Lower lobe of right lung (tissue), 2 donors: Measurements from ENCODE around the gene MEIOB. TPM values are rescaled to one million over a fixed set of nuclear protein-coding genes. Genes with fewer than 3 reads are reported as not detected.
"Not testable (repeated sequence)": the region's sequence is repeated elsewhere in the genome, so short reads cannot be mapped to it uniquely, and the experiment has no call there.

Experiments used
- ATAC-seq, 2 donors: fragments of 200-7000 bp; cut with Tn5 transposase; one replicate each; pipeline ENCODE4 v1.9.1; 2020 to 2022; ENCODE audit warnings: mild to moderate bottlenecking in 2 of 2, moderate library complexity in 2 of 2
- DNase-seq: peaks from one replicate; pipeline ENCODE4 v3.0.0-alpha.2; 2020
- H3K27ac ChIP-seq: fragments of 200-600 bp; one replicate; pipeline ENCODE4 v1.8.0; 2022
- H3K27me3 ChIP-seq: fragments of 200-600 bp; one replicate; pipeline ENCODE4 v1.8.0; 2022; ENCODE audit warnings: low read depth
- H3K36me3 ChIP-seq: fragments of 200-600 bp; one replicate; pipeline ENCODE4 v1.8.0; 2022; ENCODE audit warnings: mild to moderate bottlenecking
- H3K4me1 ChIP-seq: fragments of 200-600 bp; one replicate; pipeline ENCODE4 v1.8.0; 2022
- H3K4me3 ChIP-seq: fragments of 200-600 bp; one replicate; pipeline ENCODE4 v1.8.0; 2022; ENCODE audit warnings: mild to moderate bottlenecking
- H3K9me3 ChIP-seq: fragments of 200-600 bp; one replicate; pipeline ENCODE4 v1.8.0; 2022
- intact Hi-C: fragments of 100-400 bp; cut with DNase I; formaldehyde crosslinking; loops from one replicate; pipeline ENCODE4 v1.11.0; 2022
- total RNA-seq: library from RNA; stranded (reverse); fragmentation: NEBNext Ultra II Directional; extraction: Animal tissue kit (Norgen Biotek cat#: 25700); gene quantifications from one replicate; pipeline ENCODE4 v1.2.1, GENCODE V29; 2021
- TF ChIP-seq, protein P1 (sequence below): fragments of 200-600 bp; IDR thresholded peaks from one replicate; pipeline ENCODE4 v1.8.0; 2022; ENCODE audit warnings: antibody characterized with exemption, mild to moderate bottlenecking
- donor health status: DM: no; HTN: yes; CAD: no; lungs with severe emphysema.

Gene MEIOB
- total RNA-seq, 1 donor from 2014 or later, result not detected

DNA sequence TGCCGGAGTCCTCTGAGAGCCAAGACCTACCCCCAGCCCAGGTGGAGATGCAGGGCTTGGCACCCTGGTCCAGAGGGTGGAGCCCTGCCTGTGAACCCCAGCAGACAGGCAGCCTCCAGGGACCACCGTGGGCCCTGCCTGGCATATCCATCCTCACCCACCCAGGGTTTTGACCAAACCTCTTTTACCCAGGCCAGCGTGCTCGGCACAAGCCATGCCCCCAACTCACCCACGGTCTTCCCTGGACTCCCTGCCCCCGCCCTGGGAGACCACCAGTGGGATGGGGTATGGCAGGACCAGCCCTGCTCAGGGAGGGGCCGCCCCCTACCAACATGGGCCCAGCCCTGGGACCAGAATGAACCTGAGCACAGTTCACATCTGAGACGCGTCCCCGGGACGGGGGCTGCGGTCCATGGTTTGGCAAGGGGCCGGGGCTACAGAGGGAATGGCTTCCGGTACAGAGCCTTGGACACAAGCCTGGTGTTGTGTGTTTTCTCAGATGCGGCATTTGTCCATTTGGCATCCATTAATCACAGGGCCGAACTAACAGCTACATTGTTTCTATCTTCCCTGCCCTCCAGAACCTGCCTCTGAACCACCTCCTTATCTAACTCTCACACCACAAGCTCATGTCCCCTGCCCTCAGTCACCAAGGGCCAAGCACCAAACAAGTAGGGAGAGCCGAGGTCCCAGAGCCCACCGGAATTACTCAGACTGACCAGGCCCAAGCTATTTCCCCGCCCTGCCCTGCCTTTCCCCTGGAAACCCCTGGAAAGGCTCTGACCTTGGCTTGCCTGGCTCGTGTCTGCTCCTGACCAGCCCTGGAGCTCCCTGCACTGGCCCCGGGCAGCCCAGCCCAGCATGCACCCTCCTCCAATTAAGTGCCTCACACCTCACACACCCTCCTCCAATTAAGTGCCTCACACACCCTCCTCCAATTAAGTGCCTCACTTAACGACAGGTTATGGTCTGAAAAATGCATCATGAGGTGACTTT lies 32.2 kb upstream of the MEIOB start:
- Histone ChIP-seq H3K36me3 (no peaks in the 10 kb centered on the region), H3K4me1 (no peaks in the 10 kb centered on the region), H3K9me3 (no peaks in the 10 kb centered on the region), H3K4me3 (peak overlapping the region; percentile 3), H3K27me3 (peaks cover 20% of the 10 kb centered on the region), H3K27ac (no peak overlapping the region)
- TF ChIP-seq, protein P1, sequence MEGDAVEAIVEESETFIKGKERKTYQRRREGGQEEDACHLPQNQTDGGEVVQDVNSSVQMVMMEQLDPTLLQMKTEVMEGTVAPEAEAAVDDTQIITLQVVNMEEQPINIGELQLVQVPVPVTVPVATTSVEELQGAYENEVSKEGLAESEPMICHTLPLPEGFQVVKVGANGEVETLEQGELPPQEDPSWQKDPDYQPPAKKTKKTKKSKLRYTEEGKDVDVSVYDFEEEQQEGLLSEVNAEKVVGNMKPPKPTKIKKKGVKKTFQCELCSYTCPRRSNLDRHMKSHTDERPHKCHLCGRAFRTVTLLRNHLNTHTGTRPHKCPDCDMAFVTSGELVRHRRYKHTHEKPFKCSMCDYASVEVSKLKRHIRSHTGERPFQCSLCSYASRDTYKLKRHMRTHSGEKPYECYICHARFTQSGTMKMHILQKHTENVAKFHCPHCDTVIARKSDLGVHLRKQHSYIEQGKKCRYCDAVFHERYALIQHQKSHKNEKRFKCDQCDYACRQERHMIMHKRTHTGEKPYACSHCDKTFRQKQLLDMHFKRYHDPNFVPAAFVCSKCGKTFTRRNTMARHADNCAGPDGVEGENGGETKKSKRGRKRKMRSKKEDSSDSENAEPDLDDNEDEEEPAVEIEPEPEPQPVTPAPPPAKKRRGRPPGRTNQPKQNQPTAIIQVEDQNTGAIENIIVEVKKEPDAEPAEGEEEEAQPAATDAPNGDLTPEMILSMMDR, result no peak
- ATAC-seq (peak; percentile 75 to 88), DNase-seq (peak; percentile 76)
- intact Hi-C loops, result no loop called here

DNA sequence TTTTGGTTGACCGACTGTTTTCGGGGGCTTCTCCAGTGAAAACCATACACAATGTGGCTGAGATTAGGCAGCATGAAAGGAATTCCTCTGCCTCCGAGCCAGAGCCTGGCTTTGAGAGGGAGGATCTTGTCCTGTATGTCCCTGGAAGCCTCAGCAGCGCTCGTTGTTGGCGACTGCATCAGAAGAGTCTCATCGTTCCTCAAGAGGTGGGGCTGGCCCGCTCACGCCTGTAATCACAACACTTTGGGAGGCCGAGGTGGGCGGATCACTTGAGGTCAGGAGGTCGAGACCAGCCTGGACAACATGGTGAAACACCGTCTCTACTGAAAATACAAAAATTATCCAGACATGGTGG lies 31.2 kb upstream of the MEIOB start:
- DNase-seq (no peak), ATAC-seq (no peak)
- Histone ChIP-seq H3K36me3 (no peaks in the 10 kb centered on the region), H3K4me1 (no peaks in the 10 kb centered on the region), H3K27me3 (peaks cover 15% of the 10 kb centered on the region), H3K9me3 (no peaks in the 10 kb centered on the region), H3K27ac (no peak overlapping the region), H3K4me3 (no peak overlapping the region)
- intact Hi-C loops, result no loop called here
- TF ChIP-seq, protein P1, result no peak

DNA sequence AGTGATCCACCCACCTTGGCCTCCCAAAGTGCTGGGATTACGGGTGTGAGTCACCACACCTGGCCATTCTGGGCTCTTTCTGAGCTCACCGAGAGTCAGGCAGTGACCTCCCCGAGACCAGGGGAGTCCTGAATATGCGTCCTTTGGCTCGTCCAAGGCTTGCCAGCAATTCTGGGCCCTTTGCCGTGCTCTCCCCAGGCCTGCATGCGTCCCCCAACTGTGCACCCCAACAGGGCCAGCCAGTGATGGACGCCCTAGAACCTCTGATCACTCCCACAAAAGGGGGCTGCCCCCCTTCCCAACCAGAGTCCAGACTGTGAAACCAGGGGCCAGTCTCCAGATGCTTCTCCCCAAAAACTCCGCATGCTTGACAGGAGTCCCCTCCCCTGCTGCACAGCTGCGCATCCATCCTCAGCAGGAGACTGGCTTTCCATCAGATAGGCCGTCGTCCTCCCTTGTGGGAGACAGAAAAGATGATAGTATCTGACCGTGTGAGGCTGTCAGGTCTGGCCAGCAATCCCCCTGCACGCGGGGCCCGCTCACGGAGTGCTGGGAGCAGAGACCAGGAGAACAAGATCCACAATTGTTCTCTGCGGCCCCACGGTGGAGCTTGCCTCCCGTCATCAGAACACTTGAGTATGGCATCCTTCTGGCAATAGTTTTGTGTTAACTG lies 30.7 kb upstream of the MEIOB start:
- ATAC-seq, result no peak
- Histone ChIP-seq H3K36me3 (no peaks in the 10 kb centered on the region), H3K4me3 (no peak overlapping the region), H3K4me1 (no peaks in the 10 kb centered on the region), H3K27me3 (peaks cover 11% of the 10 kb centered on the region), H3K27ac (no peak overlapping the region), H3K9me3 (no peaks in the 10 kb centered on the region)
- TF ChIP-seq, protein P1, result no peak
- no peak for DNase-seq
- intact Hi-C loops, result no loop called here

DNA sequence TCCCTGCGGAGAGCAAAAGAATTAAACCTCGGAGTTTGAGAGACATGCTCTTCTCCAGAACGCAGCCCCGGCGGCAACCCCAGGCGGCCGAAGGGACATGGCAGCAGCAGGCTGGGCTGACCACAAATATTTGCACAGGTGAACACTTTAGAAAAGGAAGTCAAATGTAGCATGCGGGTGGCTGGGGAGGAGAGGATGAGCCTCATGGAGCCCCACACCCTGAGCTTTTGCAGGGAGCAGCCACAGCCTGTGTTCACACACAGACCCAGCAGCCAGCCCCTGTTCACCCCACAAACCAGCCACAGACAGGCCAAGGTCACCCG lies 28.4 kb upstream of the MEIOB start:
- intact Hi-C loops, result no loop called here
- ATAC-seq, result peak; percentile 20 to 29
- TF ChIP-seq, protein P1, result no peak
- Histone ChIP-seq H3K4me3 (no peak overlapping the region), H3K27me3 (peaks cover 7% of the 10 kb centered on the region), H3K9me3 (no peaks in the 10 kb centered on the region), H3K4me1 (no peaks in the 10 kb centered on the region), H3K27ac (no peak overlapping the region), H3K36me3 (no peaks in the 10 kb centered on the region)
- DNase-seq, result no peak

DNA sequence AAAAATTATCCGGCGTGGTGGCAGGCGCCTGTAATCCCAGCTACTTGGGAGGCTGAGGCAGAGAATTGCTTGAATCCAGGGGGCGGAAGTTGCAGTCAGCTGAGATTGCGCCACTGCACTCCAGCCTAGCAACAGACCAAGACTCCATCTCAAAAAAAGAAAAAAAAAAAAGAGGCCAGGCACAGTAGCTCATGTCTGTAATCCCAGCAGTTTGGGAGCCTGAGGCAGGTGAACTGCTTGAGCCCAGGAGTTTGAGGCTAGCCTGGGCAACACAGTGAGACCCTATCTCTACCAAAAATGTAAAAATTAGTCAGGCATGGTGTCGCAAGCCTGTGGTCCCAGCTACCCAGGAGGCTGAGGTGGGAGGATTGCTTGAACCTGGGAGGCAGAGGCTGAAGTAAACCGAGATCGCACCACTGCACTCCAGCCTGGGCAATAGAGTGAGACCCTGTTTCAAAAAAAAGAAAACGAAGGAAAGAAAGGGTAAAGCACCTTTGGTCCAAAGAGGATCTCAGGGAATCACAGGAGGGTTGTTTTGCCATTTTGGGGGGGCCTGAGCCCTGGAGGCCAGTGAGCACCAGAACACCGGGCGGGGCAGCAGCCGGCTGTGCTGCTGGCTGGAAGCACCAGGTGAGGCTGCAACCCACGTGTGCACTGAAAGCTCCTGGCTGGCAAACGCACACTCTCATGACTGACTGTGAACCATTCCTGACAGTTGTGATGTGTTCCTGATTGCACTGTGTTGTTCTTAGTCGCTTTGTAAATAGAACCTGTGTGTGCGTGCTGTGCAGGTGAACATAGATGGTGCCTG lies 27.9 kb upstream of the MEIOB start:
- intact Hi-C loops, result no loop called here
- TF ChIP-seq, protein P1, result no peak
- no peak for DNase-seq
- Histone ChIP-seq H3K9me3 (no peaks in the 10 kb centered on the region), H3K4me3 (no peak overlapping the region), H3K36me3 (no peaks in the 10 kb centered on the region), H3K4me1 (no peaks in the 10 kb centered on the region), H3K27ac (no peak overlapping the region), H3K27me3 (peaks cover 7% of the 10 kb centered on the region)
- peak; percentile 61 to 66 for ATAC-seq

DNA sequence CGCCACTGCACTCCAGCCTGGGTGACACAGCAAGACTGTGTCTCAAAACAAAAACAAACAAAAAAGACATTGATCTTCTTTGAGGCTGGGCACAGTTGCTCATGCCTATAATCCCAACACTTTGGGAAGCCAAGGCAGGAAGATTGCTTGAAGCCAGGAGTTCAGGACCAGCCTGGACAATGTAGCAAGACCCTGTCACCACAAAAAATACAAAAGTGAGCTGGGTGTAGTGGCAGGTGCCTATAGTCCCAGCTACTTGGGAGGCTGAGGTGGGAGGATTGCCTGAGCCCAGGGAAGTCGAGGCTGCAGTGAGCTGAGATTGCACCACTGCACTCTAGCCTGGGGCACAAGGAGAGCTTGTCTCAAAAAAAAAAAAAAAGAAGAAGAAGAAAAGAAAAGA lies 25.7 kb upstream of the MEIOB start:
- H3K27me3 ChIP-seq, intact Hi-C loops, H3K4me1 ChIP-seq, H3K27ac ChIP-seq, ATAC-seq, DNase-seq, H3K4me3 ChIP-seq, H3K9me3 ChIP-seq, H3K36me3 ChIP-seq: not testable (repeated sequence)
